Upper lobe of right lung (tissue), 1 donor: Measurements from ENCODE around the gene SCN9A. TPM values are rescaled to one million over a fixed set of nuclear protein-coding genes. Genes with fewer than 3 reads are reported as not detected.

Experiments
- ATAC-seq: fragments of 200-7000 bp; cut with Tn5 transposase; one replicate; pipeline ENCODE4 v1.9.1; 2020; ENCODE audit warnings: mild to moderate bottlenecking, moderate library complexity
- DNase-seq: peaks from one replicate; pipeline ENCODE4 v3.0.0-alpha.2; 2020
- H3K27ac ChIP-seq: fragments of 200-600 bp; one replicate; pipeline ENCODE4 v1.8.0; 2022
- H3K27me3 ChIP-seq: fragments of 200-600 bp; one replicate; pipeline ENCODE4 v1.8.0; 2022; ENCODE audit warnings: mild to moderate bottlenecking
- H3K36me3 ChIP-seq: fragments of 200-600 bp; one replicate; pipeline ENCODE4 v1.8.0; 2022
- H3K4me1 ChIP-seq: fragments of 200-600 bp; one replicate; pipeline ENCODE4 v1.8.0; 2022
- H3K4me3 ChIP-seq: fragments of 200-600 bp; one replicate; pipeline ENCODE4 v1.8.0; 2022; ENCODE audit warnings: mild to moderate bottlenecking
- H3K9me3 ChIP-seq: fragments of 200-600 bp; one replicate; pipeline ENCODE4 v1.8.0; 2022
- CTCF ChIP-seq: fragments of 200-600 bp; IDR thresholded peaks from one replicate; pipeline ENCODE4 v1.8.0; 2022; ENCODE audit warnings: antibody characterized with exemption
- intact Hi-C: fragments of 100-400 bp; cut with DNase I; formaldehyde crosslinking; loops from one replicate; pipeline ENCODE4 v1.11.0; 2022
- total RNA-seq: library from RNA; stranded (reverse); fragmentation: NEBNext Ultra II Directional; extraction: Animal tissue kit (Norgen Biotek cat#: 25700); gene quantifications from one replicate; pipeline ENCODE4 v1.2.1, GENCODE V29; 2021
- donor health status: DM: no; HTN: yes; CAD: no; lungs with severe emphysema.

SCN9A gene
- total RNA-seq, 1 donor from 2014 or later, result 10.5 TPM

DNA sequence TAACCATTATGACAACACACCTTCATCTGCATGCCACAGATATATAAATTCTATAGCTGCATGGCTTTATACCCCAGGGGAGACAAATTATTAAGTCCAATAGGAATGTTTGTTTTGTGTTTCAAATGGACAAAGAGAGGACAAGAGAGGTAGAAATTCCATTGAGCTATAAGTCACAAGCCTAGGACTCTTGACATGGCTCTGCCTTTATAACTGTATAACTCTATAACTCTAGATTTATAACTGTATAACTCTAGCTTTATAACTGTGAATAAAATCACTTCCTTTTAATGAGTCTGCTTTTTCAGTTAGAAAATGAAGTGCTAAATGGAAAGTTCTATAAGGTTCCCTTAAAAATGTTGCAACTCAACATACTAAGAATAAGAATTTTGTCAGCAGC is 106.4 kb downstream of the SCN9A start:
- Histone ChIP-seq H3K27ac (no peak overlapping the region), H3K36me3 (no peaks in the 10 kb centered on the region), H3K9me3 (no peaks in the 10 kb centered on the region), H3K27me3 (no peaks in the 10 kb centered on the region), H3K4me3 (no peak overlapping the region), H3K4me1 (no peaks in the 10 kb centered on the region)
- ATAC-seq, result no peak
- DNase-seq, result no peak
- no peak for TF ChIP-seq CTCF
- intact Hi-C loops, result no loop called here

GRCh38 chr2:166257859-166258258 is 117.9 kb downstream of the SCN9A start:
- no peak for TF ChIP-seq CTCF
- Histone ChIP-seq H3K4me3 (no peak overlapping the region), H3K36me3 (no peaks in the 10 kb centered on the region), H3K9me3 (no peaks in the 10 kb centered on the region), H3K27me3 (no peaks in the 10 kb centered on the region), H3K27ac (no peak overlapping the region), H3K4me1 (no peaks in the 10 kb centered on the region)
- no peak for ATAC-seq
- DNase-seq, result no peak
- intact Hi-C loops, result no loop called here

DNA sequence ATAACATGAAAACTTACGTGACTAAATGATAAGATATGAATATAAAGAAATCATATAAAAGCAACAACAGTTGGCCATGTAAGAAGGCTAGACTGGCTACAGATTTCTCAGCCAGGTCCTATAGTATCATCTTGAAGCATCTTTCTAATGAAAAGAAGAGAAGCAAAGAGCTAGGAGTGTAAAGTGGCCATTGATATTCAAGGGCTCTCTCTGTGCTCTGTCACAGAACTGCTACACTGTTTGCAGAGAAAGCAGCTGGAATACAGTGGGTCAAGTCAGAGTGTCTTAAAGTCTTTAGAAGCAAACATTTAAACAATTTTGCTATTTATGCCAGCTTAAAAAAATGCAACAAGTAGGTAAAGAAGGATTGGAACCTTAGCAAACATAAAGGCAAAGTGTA is 118.8 kb downstream of the SCN9A start:
- no peak for TF ChIP-seq CTCF
- intact Hi-C loops, result no loop called here

GRCh38 chr2:166249318-166249717 is 126.4 kb downstream of the SCN9A start:
- ATAC-seq (no peak), DNase-seq (no peak)
- Histone ChIP-seq H3K4me3 (no peak overlapping the region), H3K27ac (no peak overlapping the region), H3K4me1 (no peaks in the 10 kb centered on the region), H3K9me3 (no peaks in the 10 kb centered on the region), H3K27me3 (no peaks in the 10 kb centered on the region), H3K36me3 (no peaks in the 10 kb centered on the region)
- intact Hi-C loops, result no loop called here
- TF ChIP-seq CTCF, result no peak

More for the DNA sequence above, 118.8 kb downstream of the SCN9A start:
- ATAC-seq, result no peak
- H3K4me1 ChIP-seq, result no peaks in the 10 kb centered on the region
- H3K4me3 ChIP-seq, result no peak overlapping the region
- no peaks in the 10 kb centered on the region for H3K9me3 ChIP-seq
- no peaks in the 10 kb centered on the region for H3K27me3 ChIP-seq
- H3K27ac ChIP-seq, result no peak overlapping the region
- no peaks in the 10 kb centered on the region for H3K36me3 ChIP-seq
- DNase-seq, result no peak

- H3K36me3 ChIP-seq, result no peaks in the 10 kb centered on the region
- ATAC-seq, result no peak
- no peaks in the 10 kb centered on the region for H3K27me3 ChIP-seq
- no peak for DNase-seq
- H3K4me1 ChIP-seq, result no peaks in the 10 kb centered on the region
- TF ChIP-seq CTCF, result no peak
- no peak overlapping the region for H3K4me3 ChIP-seq
- H3K9me3 ChIP-seq, result no peaks in the 10 kb centered on the region
- intact Hi-C loops, result no loop called here
- no peak overlapping the region for H3K27ac ChIP-seq
These were observed 128.8 kb downstream of the SCN9A start for GRCh38 chr2:166246901-166247300.

DNA sequence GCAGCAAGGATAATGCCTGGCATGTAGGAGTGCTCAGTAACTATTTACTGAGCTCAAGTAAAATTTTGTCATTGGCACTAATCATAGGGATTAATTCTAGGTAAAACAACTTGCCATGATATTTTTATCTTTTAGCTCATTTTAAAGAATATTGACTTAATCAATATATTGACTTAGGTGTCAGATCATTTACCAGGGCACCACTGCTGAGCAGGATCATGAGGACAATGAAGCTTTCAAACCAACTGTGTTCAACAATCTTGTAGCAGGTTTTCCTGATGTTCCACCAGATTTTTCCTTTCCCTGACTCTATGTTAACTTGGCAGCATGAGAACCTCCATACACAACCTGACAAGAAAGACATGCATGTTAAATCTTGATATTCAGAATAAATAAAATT is 133.4 kb downstream of the SCN9A start:
- H3K9me3 ChIP-seq, result no peaks in the 10 kb centered on the region
- H3K4me3 ChIP-seq, result no peak overlapping the region
- no peaks in the 10 kb centered on the region for H3K36me3 ChIP-seq
- DNase-seq, result no peak
- no peak for ATAC-seq
- no peaks in the 10 kb centered on the region for H3K27me3 ChIP-seq
- no peak for TF ChIP-seq CTCF
- H3K4me1 ChIP-seq, result no peaks in the 10 kb centered on the region
- no peak overlapping the region for H3K27ac ChIP-seq
- intact Hi-C loops, result no loop called here
